ENCODE results near the gene THYN1. TPM values are rescaled to one million over a fixed set of nuclear protein-coding genes. Genes with fewer than 3 reads are reported as not detected.

Gene THYN1
- total and polyA plus RNA-seq, 4 donors, result 22.1 to 34.3 (median 26.0) TPM

GRCh38 chr11:134228625-134229024 lies 24.5 kb downstream of the THYN1 start:
- Histone ChIP-seq H3K36me3 (ENCODE audit: control insufficient read depth in 4 of 4, insufficient read depth in 3 of 4, low read depth in 1 of 4, low read length in 3 of 4) (no peaks in the 10 kb centered on the region), H3K27me3 (ENCODE audit: control insufficient read depth in 4 of 4, insufficient read depth in 4 of 4, low read length in 3 of 4) (no peaks in the 10 kb centered on the region), H3K4me3 (ENCODE audit: low read depth in 1 of 3, low read length in 3 of 3) (no peak overlapping the region), H3K27ac (ENCODE audit: low read depth in 1 of 2, low read length in 2 of 2) (no peak overlapping the region), H3K9ac (ENCODE audit: low read depth in 1 of 2, low read length in 2 of 2) (no peak overlapping the region), H3K4me1 (ENCODE audit: control insufficient read depth in 4 of 4, insufficient read depth in 4 of 4, low read length in 3 of 4) (peaks cover 15 to 48% (median 31%) of the 10 kb centered on the region in 4 donors), H3K9me3 (ENCODE audit: control insufficient read depth in 4 of 4, low read length in 3 of 4) (no peaks in the 10 kb centered on the region)
- TF ChIP-seq, protein P1, sequence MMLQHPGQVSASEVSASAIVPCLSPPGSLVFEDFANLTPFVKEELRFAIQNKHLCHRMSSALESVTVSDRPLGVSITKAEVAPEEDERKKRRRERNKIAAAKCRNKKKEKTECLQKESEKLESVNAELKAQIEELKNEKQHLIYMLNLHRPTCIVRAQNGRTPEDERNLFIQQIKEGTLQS (IDR thresholded peaks at IDR 0.05), result no peak
- TF ChIP-seq RAD21 (IDR thresholded peaks at IDR 0.05) (no peak), HNF4A (conservative IDR thresholded peaks at IDR 0.05) (no peak), HNF4G (IDR thresholded peaks at IDR 0.05) (no peak), FOXA2 (IDR thresholded peaks at IDR 0.05) (no peak), EGR1 (IDR thresholded peaks at IDR 0.05; ENCODE audit: low read depth in 2 of 2) (no peak), NR2F2 (IDR thresholded peaks at IDR 0.05) (no peak), YY1 (IDR thresholded peaks at IDR 0.05) (no peak), FOXA1 (IDR thresholded peaks at IDR 0.05) (no peak), JUND (IDR thresholded peaks at IDR 0.05) (no peak), RXRA (IDR thresholded peaks at IDR 0.05) (no peak)
- TF ChIP-seq, protein P2, sequence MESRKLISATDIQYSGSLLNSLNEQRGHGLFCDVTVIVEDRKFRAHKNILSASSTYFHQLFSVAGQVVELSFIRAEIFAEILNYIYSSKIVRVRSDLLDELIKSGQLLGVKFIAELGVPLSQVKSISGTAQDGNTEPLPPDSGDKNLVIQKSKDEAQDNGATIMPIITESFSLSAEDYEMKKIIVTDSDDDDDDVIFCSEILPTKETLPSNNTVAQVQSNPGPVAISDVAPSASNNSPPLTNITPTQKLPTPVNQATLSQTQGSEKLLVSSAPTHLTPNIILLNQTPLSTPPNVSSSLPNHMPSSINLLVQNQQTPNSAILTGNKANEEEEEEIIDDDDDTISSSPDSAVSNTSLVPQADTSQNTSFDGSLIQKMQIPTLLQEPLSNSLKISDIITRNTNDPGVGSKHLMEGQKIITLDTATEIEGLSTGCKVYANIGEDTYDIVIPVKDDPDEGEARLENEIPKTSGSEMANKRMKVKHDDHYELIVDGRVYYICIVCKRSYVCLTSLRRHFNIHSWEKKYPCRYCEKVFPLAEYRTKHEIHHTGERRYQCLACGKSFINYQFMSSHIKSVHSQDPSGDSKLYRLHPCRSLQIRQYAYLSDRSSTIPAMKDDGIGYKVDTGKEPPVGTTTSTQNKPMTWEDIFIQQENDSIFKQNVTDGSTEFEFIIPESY (IDR thresholded peaks at IDR 0.05), result no peak
- TF ChIP-seq, protein P3, sequence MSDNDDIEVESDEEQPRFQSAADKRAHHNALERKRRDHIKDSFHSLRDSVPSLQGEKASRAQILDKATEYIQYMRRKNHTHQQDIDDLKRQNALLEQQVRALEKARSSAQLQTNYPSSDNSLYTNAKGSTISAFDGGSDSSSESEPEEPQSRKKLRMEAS (IDR thresholded peaks at IDR 0.05), result no peak
- TF ChIP-seq, protein P4, sequence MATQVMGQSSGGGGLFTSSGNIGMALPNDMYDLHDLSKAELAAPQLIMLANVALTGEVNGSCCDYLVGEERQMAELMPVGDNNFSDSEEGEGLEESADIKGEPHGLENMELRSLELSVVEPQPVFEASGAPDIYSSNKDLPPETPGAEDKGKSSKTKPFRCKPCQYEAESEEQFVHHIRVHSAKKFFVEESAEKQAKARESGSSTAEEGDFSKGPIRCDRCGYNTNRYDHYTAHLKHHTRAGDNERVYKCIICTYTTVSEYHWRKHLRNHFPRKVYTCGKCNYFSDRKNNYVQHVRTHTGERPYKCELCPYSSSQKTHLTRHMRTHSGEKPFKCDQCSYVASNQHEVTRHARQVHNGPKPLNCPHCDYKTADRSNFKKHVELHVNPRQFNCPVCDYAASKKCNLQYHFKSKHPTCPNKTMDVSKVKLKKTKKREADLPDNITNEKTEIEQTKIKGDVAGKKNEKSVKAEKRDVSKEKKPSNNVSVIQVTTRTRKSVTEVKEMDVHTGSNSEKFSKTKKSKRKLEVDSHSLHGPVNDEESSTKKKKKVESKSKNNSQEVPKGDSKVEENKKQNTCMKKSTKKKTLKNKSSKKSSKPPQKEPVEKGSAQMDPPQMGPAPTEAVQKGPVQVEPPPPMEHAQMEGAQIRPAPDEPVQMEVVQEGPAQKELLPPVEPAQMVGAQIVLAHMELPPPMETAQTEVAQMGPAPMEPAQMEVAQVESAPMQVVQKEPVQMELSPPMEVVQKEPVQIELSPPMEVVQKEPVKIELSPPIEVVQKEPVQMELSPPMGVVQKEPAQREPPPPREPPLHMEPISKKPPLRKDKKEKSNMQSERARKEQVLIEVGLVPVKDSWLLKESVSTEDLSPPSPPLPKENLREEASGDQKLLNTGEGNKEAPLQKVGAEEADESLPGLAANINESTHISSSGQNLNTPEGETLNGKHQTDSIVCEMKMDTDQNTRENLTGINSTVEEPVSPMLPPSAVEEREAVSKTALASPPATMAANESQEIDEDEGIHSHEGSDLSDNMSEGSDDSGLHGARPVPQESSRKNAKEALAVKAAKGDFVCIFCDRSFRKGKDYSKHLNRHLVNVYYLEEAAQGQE (IDR thresholded peaks at IDR 0.05), result no peak
- WGBS, result 94% methylated on average over 6 of the region's 6 CpGs
- DNase-seq (ENCODE audit: low spot score), result no peak

DNA sequence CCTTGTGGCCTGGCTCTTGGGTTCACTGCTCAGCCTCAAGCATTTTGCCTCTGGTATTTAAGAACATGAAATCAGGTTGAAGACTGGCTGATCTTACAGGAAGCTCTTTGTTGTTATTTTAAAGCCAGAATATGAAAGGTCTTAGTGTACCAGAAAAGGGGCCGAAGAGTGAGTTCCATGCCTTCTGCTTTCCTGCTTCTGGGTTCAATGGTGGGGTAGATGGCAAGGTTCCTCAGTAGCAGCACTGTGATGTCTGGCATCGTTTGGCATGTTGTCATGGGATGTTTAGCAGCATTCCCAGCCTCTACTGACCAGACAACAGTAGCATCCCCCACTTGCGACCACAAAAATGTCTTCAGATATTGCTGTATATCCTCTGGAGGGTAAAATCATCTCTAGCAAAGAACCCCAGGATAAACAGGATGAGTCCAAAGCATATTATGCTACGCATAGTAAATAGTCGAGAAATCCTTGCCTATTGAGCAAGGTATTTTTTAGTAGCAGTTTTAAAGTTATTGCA lies 26.3 kb downstream of the THYN1 start:
- Histone ChIP-seq H3K27ac (ENCODE audit: low read depth in 1 of 2, low read length in 2 of 2) (no peak overlapping the region), H3K9me3 (ENCODE audit: control insufficient read depth in 4 of 4, low read length in 3 of 4) (no peaks in the 10 kb centered on the region), H3K27me3 (ENCODE audit: control insufficient read depth in 4 of 4, insufficient read depth in 4 of 4, low read length in 3 of 4) (no peaks in the 10 kb centered on the region), H3K36me3 (ENCODE audit: control insufficient read depth in 4 of 4, insufficient read depth in 3 of 4, low read depth in 1 of 4, low read length in 3 of 4) (peaks cover 0 to 2% (median under 1%) of the 10 kb centered on the region in 4 donors), H3K4me3 (ENCODE audit: low read depth in 1 of 3, low read length in 3 of 3) (no peak overlapping the region), H3K9ac (ENCODE audit: low read depth in 1 of 2, low read length in 2 of 2) (no peak overlapping the region), H3K4me1 (ENCODE audit: control insufficient read depth in 4 of 4, insufficient read depth in 4 of 4, low read length in 3 of 4) (peaks cover 7 to 45% (median 28%) of the 10 kb centered on the region in 4 donors)
- 94% methylated on average over 5 of the region's 5 CpGs for WGBS
- TF ChIP-seq NR2F2 (IDR thresholded peaks at IDR 0.05), result no peak
- no peak for TF ChIP-seq HNF4A (conservative IDR thresholded peaks at IDR 0.05)
- TF ChIP-seq, protein P3 (IDR thresholded peaks at IDR 0.05), result no peak
- no peak for TF ChIP-seq GABPA (IDR thresholded peaks at IDR 0.05 in 1 of 2, conservative IDR thresholded peaks at IDR 0.05 in 1 of 2)
- TF ChIP-seq EGR1 (IDR thresholded peaks at IDR 0.05; ENCODE audit: low read depth in 2 of 2), result no peak
- no peak for TF ChIP-seq HNF4G (IDR thresholded peaks at IDR 0.05)
- TF ChIP-seq, protein P4 (IDR thresholded peaks at IDR 0.05), result no peak
- TF ChIP-seq TAF1 (conservative IDR thresholded peaks at IDR 0.05), result no peak
- no peak for TF ChIP-seq RXRA (IDR thresholded peaks at IDR 0.05)
- no peak for DNase-seq (ENCODE audit: low spot score)

Data from liver (tissue), 9 donors.